H1 (cell line): ENCODE measurements around the gene TUBB2B.

Experiments used
- CEBPB ChIP-seq: IDR thresholded peaks from 2 replicates; pipeline ENCODE4 v1.6.1; 2012; ENCODE audit warnings: low read depth, low read length
- CREB1 ChIP-seq: IDR thresholded peaks from 2 replicates; pipeline ENCODE4 v1.6.1; 2012; ENCODE audit warnings: inconsistent platforms
- EGR1 ChIP-seq: IDR thresholded peaks from 2 replicates; pipeline ENCODE4 v1.6.1; 2011; ENCODE audit warnings: low read depth, low read length, borderline replicate concordance
- KDM5A ChIP-seq: fragments of 200-600 bp; IDR thresholded peaks from 2 replicates; pipeline ENCODE4 v1.7.1; 2012; ENCODE audit warnings: mild to moderate bottlenecking, low read length, inconsistent platforms, mixed read lengths
- NRF1 ChIP-seq: IDR thresholded peaks from 2 replicates; pipeline ENCODE4 v1.6.1; 2011; ENCODE audit warnings: mild to moderate bottlenecking, low read depth, low read length, improper control_type of control experiment
- POLR2A ChIP-seq, 2 experiments: IDR thresholded peaks; 1 replicate in 1 of 2; 2 replicates in 1 of 2; pipeline ENCODE4 v1.6.1; 2011; ENCODE audit warnings: low read depth in 2 of 2, low read length in 2 of 2, mild to moderate bottlenecking in 2 of 2; ENCODE audit errors: control extremely low read depth in 1 of 2
- RAD21 ChIP-seq, 2 experiments: IDR thresholded peaks in 1 of 2; conservative IDR thresholded peaks in 1 of 2; 2 replicates each; pipeline ENCODE4 v1.6.1; 2011; ENCODE audit warnings: low read depth in 2 of 2, low read length in 2 of 2, improper control_type of control experiment in 1 of 2, inconsistent platforms in 1 of 2, mild to moderate bottlenecking in 1 of 2, moderate library complexity in 1 of 2
- SP4 ChIP-seq: IDR thresholded peaks from 2 replicates; pipeline ENCODE4 v1.6.1; 2012; ENCODE audit warnings: low read length, inconsistent platforms
- TCF12 ChIP-seq: IDR thresholded peaks from 2 replicates; pipeline ENCODE4 v1.6.1; 2011; ENCODE audit warnings: low read depth, mild to moderate bottlenecking, low read length
- TF ChIP-seq, protein P1 (sequence below), 3 experiments: IDR thresholded peaks; 1 replicate in 2 of 3; 2 replicates in 1 of 3; pipeline versions ENCODE4 v1.5.1 to v1.6.1; 2011; ENCODE audit warnings: low read length in 3 of 3, mild to moderate bottlenecking in 3 of 3, inconsistent platforms in 2 of 3, low read depth in 1 of 3, moderate library complexity in 1 of 3; ENCODE audit not compliant: insufficient read depth in 1 of 3; ENCODE audit errors: control extremely low read depth in 1 of 3
- TF ChIP-seq, protein P2 (sequence below): IDR thresholded peaks from 2 replicates; pipeline ENCODE4 v1.6.1; 2012; ENCODE audit warnings: inconsistent platforms

- TF ChIP-seq, protein P1, sequence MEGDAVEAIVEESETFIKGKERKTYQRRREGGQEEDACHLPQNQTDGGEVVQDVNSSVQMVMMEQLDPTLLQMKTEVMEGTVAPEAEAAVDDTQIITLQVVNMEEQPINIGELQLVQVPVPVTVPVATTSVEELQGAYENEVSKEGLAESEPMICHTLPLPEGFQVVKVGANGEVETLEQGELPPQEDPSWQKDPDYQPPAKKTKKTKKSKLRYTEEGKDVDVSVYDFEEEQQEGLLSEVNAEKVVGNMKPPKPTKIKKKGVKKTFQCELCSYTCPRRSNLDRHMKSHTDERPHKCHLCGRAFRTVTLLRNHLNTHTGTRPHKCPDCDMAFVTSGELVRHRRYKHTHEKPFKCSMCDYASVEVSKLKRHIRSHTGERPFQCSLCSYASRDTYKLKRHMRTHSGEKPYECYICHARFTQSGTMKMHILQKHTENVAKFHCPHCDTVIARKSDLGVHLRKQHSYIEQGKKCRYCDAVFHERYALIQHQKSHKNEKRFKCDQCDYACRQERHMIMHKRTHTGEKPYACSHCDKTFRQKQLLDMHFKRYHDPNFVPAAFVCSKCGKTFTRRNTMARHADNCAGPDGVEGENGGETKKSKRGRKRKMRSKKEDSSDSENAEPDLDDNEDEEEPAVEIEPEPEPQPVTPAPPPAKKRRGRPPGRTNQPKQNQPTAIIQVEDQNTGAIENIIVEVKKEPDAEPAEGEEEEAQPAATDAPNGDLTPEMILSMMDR (IDR thresholded peaks at IDR 0.05; ENCODE audit: control extremely low read depth in 1 of 3, insufficient read depth in 1 of 3, low read depth in 1 of 3, low read length in 3 of 3) = no peak
- TF ChIP-seq RAD21 (IDR thresholded peaks at IDR 0.05 in 1 of 2, conservative IDR thresholded peaks at IDR 0.05 in 1 of 2; ENCODE audit: low read depth in 2 of 2, low read length in 2 of 2) (no peak), KDM5A (no peak), CEBPB (no peak), EGR1 (no peak), POLR2A (IDR thresholded peaks at IDR 0.05; ENCODE audit: control extremely low read depth in 1 of 2, low read depth in 2 of 2, low read length in 2 of 2) (no peak), NRF1 (no peak), SP4 (no peak), CREB1 (no peak), TCF12 (no peak)
- TF ChIP-seq, protein P2, sequence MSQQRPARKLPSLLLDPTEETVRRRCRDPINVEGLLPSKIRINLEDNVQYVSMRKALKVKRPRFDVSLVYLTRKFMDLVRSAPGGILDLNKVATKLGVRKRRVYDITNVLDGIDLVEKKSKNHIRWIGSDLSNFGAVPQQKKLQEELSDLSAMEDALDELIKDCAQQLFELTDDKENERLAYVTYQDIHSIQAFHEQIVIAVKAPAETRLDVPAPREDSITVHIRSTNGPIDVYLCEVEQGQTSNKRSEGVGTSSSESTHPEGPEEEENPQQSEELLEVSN = no peak
Measured at GRCh38 chr6:3240595-3240994, 13.1 kb upstream of the TUBB2B start.
